HG03565 (cell line): ENCODE results near the gene EPS8.
"Not testable (repeated sequence)": the region's sequence is repeated elsewhere in the genome, so short reads cannot be mapped to it uniquely, and the experiment has no call there.

Source experiments
- ATAC-seq: cut with Tn5 transposase; IDR thresholded peaks from one replicate; pipeline ENCODE4 v1.9.1; 2021; ENCODE audit warnings: mild to moderate bottlenecking, moderate library complexity; ENCODE audit not compliant: unreplicated experiment

The EPS8 gene

DNA sequence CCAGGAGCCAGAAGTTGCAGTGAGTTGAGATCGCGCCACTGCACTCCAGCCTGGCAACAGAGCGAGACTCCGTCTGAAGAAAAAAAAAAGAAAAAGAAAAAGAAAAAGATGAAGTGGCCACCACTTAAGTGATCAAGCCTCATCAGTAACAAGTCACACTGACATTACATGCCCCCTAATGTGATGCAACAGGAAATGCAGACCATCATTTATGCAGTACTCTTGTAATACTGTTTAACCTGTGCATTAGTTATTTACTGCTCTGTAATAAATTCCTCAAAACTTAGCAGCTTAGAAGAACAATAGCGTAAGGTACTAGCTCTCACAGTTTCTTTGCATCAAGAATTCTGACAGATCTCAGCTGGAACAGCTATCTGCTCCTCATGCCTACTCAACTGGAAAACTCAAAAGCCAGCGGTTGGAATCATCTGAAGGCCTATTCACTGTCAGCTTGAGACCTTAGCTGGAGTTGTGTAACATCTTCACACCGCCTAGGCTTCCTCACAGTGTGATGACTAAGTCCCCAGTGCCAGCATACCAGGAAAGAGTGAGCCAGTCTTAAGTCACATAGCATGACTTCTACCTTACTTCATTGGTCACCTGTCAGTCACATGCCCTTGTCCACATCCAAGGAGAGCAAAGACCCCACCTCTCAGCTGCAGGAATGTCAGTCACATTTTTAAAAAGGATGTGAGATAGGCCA, 31.5 kb downstream of the EPS8 start:
- no peak for ATAC-seq

DNA sequence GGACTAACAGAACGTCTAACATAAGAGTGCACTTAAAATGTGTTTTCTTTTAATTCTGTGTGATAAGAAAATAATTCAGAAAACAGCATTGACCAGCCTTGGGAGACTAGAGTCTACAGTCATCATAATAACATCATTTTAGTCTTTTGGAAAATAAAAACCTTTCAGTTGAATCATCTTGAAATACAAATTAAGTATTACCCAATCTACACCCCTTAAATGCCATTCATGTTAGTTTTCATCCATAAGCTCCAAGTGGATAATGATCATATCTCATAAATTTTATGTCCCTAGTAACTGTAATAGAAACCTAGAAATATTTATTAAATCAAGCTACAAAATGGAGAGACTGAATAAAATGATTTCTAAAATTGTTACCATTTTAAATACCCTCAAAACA, 32.4 kb downstream of the EPS8 start:
- no peak for ATAC-seq

DNA sequence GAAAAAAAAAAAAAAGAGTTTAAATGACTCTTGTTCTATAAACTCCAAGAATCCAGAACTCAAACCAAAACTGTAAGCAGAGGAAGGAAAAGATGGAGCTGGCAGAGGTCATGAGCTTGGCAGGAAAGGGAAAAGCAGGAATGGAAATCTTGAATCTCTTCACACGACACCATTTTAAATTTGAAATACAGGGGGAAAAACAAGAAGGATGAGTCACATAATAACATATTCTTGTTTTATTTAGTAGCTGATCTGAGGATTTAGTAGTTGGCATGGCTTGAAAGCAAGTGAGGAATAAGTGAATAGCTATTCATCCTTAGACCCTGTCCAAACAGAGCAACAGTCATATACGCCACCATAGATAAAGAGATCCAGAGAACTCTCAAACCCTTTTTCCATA, 35.0 kb downstream of the EPS8 start:
- ATAC-seq = no peak

DNA sequence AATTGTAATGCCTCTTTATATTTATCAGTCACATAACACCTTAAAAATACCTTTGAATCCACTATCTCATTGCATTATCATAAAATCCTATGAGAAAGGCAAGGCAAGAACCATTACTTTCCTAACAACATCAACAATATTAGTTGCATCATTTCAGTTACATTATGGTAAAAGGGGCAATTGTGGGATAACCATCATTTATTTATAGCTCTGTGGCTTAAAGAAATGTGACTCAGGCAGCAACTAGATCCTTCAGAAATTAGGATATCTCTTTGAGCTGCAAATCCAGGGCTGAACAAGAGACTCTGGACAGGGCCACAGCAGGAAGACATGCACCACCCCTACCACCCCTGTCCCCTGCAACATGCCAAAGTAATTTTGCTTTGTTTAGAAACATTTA, 36.4 kb downstream of the EPS8 start:
- no peak for ATAC-seq

DNA sequence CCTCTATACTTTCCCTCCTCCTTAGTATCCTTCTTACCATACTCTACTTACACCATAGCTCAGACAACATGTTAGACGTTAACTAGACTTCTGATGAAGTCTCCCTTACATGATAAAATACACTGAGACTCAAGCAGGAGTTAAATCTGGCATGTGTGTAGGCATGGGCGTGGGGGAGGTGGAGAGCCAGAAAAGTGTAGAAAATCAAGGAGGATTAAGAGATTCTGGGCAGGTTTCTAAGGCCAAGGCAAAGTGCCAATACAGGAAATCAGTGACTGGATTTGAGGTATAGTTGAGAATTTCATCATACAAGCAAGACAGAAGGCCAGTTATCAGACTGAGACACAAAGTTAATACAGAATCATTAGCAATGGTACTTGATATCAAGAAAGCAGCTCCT, 37.4 kb downstream of the EPS8 start:
- no peak for ATAC-seq

DNA sequence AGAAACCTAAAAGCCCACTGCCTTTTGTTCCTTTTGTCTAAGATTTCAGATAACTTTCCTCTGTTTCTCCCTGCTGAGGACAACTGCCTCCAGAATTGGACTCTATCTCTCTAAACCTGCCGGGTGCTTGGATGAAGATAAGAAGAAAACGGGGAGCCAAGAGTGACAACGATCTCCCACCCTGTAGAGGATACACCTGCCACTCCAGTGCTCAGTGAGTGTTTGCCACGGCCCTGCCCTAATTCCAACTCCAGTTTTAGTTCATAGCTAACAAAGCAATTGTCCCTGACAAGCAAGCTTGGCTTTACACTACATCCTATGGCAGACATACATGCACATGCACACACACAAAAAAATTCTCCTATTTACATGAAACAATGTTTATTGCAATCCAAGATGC, 39.3 kb downstream of the EPS8 start:
- no peak for ATAC-seq

DNA sequence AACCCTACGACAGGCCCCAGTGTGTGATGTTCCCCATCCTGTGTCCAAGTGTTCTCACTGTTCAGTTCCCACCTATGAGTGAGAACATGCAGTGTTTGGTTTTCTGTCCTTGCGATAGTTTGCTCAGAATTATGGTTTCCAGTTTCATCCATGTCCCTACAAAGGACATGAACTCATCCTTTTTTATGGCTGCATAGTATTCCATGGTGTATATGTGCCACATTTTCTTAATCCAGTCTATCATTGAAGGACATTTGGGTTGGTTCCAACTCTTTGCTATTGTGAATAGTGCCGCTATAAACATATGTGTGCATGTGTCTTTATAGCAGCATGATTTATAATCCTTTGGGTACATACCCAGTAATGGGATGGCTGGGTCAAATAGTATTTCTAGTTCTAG, 47.3 kb downstream of the EPS8 start:
- not testable (repeated sequence) for ATAC-seq

DNA sequence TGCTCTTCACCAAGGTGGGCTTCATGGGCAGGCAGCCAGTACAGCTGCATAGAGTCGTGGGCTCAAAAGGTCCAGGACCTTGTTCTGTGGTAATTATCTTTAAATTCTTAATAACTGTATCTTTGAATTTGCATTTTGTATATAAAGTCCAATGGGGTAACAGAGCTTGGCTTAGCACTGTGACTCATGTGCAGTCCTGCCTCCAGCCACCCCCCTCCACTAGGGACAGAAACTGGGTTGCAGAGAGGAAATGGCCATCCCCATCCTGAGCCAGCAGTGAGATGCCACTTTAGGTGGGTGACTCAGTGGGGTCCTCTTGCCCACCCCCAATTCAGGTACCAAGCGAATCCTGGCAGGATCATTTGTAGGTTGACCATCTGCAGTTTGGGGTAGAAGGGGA, 48.1 kb downstream of the EPS8 start:
- no peak for ATAC-seq

DNA sequence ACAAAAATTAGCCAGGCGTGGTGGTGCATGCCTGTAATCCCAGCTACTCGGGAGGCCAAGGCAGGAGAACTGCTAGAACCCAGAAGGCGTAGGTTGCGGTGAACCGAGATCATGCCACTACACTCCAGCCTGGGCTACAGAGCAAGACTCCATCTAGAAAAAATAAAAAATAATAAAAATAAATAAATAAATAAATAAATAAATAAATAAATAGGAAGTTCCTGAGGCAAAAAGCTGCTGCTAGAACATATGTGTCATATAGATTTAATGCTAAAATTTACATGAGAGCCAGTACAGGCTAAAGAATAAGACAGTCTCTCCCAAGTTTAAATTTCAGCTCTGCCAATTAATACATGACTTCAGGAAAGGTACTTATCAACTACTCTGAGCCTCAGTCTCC, 48.8 kb downstream of the EPS8 start:
- ATAC-seq = not testable (repeated sequence)

DNA sequence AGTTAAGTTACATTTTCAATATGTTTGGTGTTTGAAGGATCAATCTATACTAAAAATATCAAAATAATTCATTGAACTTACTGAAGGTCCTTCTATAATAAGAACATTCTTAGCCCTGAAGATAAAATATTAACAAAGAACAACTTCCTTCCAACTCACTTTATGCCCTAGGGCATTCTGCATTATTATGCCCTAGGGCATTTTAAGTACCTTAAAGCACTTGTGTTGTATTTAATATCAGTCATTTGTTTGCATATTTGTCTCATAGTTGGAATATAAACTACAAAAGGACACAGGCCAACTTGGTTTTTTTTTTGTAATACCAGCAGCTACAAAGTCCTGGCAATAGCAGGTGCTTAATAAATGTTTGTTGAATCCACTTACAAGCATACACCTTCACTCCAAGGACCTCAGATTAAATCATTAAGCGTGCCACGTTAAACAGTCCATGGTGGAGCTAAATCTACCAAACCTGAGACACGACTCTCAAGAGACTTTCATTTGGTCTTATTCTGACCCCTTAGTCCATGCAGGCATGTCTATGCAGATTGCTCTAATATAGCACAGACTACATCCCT, 50.7 kb downstream of the EPS8 start:
- ATAC-seq = no peak

DNA sequence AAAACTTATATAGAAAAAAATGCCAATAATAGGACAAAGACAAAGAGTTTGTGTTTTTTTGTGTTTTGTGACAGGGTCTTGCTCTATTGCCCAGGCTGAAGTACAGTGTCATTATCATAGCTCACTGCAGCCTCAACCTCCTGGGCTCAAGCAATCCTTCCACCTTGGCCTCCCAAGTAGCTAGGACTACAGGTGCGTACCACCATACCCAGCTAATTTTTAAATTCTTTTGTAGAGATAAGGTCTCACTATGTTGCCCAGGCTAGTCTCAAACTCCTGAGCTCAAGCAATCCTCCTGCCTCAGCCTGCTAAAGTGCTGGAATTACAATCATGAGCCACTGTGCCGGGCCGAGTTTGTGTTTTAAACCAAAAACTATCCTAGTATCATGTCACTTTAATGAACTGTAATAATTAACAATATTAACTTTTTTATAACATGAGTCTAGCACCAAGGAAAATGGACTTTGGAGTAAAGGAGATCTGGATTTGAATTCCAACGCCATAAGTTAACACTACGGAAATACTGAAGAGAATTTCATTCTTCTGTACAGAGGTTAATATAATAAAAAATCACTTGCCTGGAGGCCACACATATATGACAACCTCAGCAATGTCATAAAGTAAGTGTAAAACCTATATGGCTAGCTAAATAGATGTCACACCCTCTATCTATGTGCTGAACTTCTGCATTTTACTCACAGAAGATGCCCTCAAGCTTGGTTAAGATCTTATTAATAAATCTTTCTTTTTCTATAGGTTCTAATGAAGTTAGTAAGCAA, 53.2 kb downstream of the EPS8 start:
- ATAC-seq = no peak

DNA sequence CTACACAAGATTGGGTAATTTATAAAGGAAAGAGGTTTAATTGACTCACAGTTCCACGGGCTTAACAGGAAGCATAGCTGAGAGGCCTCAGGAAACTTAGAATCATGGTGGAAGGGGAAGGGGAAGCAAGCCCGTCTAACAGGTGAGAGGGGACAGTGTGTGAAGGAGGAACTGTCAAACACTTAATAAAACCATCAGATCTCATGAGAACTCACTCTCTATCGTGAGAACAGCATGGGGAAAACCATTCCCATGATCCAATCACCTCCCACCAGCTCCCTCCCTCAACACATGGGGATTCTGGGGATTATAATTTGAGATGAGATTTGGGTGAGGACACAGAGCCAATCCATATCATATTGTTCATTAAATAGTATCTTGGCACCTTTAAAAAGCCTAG, 56.1 kb downstream of the EPS8 start:
- no peak for ATAC-seq

DNA sequence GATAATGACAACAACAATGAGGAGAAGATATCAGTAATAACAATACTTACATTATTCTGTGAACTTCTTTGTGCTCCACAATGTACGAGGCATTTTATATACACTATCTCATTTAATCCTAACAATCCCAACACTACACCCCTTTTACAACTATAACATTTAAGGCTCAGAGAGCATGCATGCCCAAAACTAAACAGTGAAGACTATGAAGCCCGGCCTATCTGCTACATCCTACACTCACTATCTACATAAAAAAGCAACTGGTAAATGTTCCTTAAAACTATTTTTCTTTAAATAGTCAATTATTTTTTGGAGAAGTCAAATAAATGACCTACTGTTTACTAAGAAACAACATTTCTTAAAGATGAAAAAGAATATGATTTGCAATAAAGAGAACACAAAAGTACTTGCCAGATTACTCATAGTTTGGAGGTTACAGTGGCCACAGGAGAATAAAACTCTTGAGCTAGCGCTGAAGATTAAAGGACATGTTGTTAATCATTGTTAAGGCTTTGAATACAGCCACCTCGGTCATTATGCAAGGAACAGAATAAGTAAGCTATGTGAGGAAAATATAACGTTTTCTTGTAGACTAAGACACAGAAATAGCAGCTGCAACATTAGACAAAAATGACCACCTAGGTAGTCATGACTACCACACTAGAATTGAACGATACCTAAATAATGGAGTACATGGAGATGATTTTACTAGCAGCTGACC, 56.7 kb downstream of the EPS8 start:
- peak; percentile 64 for ATAC-seq

DNA sequence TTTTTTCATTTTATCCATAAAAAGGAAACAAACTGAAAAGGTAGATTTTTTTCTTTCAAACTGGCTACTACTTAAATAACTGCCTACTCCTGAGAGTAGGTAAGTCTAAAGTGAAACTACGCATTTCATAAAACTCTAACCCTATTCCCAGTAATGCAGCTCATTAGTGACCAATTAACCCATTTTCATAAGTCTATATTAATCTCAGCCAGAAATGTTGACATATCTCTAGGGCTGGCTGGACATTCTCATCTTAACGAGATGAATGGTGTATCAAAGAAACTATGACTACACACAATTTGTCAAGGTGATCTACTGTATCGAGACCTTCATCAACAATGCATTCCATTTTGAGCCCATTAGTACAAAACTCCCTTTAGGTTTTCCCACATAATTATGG, 57.2 kb downstream of the EPS8 start:
- ATAC-seq = no peak

DNA sequence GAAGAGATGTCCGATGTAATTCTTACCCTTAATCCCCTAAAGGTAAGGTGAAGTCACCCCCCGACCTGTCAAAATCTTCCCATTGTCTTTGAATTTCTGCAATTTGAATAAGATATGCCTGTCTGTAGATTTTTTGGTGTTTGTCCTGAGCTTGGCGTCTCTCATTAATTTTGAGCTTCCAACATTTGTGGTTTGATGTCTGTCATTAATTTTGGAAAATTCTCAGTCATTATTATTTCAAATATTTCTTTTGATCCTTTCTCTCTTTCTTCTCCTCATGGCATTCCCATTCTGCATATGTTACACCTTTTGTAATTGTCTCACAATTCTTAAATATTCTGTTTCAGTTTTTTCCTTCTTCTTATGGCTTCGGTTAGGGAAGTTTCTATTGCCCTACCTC, 60.1 kb downstream of the EPS8 start:
- ATAC-seq = no peak

DNA sequence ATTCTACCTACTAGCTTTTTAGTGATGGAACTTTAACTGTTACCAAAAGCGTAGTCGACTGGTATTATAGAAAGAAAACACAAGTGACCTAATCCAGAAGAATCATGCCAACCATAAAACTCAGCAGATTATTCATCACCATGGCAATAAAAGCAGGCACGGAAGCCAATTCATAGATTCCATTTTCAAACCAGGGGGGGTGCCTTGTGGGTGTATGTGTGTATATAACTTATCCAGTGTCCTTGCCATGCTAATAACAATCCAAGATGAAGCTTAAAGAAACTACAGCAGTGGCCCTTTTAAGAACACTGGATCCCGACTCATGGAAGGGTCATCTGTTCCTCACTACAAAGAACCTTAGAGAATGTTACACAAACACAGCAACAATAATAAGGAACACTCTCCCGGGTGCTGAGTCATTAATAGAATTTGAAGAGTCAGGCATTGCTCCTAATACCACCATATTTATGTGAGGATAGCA, 61.0 kb downstream of the EPS8 start:
- no peak for ATAC-seq

DNA sequence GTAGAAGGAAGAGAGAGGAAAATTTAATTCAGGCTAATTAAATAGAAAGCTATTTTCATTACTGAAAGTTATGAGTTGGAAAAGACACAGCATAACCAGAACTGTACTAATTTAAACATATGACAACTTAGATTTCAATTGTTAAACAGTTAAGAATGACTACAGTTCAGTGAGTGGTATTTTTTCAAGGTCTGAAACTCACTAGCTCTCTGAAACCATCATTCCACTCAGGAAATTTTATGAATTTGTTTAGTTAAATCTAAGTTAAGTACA, 62.4 kb downstream of the EPS8 start:
- no peak for ATAC-seq

DNA sequence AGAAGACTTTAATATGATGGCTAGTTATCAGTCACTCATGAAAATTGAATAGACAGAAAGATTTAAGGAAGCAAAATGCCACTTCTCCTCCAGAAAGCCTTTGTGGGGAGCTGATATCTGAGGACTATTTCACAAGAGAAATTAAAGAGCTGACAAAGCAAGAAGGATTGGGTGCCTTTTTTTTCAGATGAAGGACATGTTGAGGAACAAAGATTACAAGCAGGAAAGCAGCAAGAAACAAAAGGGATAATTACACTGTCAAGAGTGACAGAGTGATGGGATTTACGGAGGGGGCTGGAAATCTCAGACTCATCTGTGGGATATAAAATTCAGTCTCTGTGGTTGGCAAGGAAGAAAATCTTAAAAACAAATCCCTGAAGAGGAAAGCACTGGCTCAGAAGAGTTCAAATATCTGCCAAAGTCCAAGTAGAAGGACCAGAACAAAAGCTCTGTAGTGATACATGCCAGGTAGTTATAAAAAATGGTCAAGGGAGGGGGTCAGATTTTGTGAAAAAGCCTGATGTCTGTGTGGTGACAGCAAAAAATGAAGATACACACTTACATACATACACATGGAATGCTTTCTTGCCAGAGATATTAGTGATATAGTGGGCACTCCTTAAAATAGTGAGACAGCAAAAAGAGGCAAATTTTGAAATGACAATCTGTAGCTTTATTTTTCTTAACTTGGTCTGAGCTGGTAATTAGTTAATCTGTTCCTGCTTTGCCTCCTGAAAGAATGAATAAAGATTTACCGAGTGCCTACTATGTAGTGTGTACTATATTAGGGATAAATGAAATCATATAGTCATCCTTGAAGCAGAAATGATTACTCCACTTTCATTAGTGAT, 62.9 kb downstream of the EPS8 start:
- ATAC-seq = no peak

DNA sequence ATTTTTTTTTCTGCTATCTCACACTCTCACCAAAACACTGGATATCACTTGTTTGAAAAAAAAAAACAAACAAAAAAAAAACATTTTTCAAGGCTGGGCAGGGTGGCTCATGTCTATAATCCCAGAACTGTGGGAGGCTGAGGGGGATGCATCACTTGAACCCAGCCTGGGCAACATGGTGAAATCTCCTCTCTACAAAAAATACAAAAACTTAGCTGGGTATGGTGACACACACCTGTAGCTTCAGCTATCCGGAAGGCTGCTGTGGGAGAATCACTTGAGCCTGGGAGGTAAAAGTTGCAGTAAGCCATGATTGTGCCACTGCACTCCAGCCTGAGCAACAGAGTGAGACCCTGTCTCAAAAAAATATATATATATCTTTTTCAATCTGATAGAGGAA, 66.2 kb downstream of the EPS8 start:
- ATAC-seq = no peak

DNA sequence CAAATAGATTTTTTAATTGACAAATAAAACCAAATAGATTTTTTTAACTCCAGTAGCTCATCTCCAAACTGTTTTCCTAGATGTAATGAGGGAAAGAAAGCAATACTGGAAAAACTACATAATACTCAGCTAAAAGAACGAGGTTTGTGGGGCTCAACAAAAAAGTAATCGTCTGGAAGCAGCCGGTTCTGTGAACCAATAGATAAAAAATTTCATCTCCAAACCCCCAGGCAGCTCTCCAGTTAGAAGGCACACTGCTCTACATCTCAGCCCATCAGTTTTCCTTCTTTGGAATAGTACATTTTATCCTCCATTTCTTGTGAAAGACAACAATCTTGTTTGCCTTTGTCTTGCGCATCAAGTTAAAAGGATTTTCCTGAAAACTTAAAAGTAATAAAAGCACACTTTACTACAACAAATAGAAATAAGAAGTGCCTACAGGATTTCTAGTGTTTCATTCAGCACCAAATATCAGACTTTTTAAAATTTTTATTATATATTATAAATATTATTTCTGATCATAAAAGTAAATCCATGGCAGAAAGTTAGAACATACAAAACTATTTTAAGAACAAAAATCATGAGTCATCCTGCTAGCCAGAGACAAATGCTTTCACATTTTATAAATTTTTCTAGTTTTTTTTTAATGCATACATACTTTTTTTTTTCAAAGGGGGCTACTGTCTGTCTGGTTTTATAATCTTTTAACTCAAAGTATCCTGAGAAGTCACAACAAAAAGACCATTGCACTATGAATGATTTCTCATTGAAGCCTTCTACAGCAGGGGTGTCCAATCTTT, 67.7 kb downstream of the EPS8 start:
- ATAC-seq = no peak
